GM12891 (cell line): ENCODE data around the gene USP7.
A peak's percentile ranks its signal among the peaks of the same experiment; 100 is the strongest.

Experiments
- DNase-seq: peaks from one replicate; pipeline ENCODE4 v3.0.0; 2011; ENCODE audit warnings: low spot score; ENCODE audit not compliant: insufficient read length
- FAIRE-seq: peaks from 2 replicates; lab custom pipeline; 2011; peaks lifted over from hg19 to GRCh38; lab: Jason Lieb, UNC
- PAX5 ChIP-seq: IDR thresholded peaks from 2 replicates; pipeline ENCODE4 v1.6.1; 2011; ENCODE audit warnings: low read length, moderate library complexity, mild to moderate bottlenecking; ENCODE audit not compliant: insufficient read depth, severe bottlenecking
- POLR2A ChIP-seq: IDR thresholded peaks from 2 replicates; pipeline ENCODE4 v1.6.1; 2011; ENCODE audit warnings: low read depth, low read length, control low read depth
- POLR2AphosphoS5 ChIP-seq: IDR thresholded peaks from 2 replicates; pipeline ENCODE4 v1.6.1; 2011; ENCODE audit warnings: low read depth, low read length, control low read depth
- POU2F2 ChIP-seq: IDR thresholded peaks from 2 replicates; pipeline ENCODE4 v1.6.1; 2011; ENCODE audit warnings: low read depth, mild to moderate bottlenecking, control low read depth, low read length, moderate library complexity
- SPI1 ChIP-seq: IDR thresholded peaks from 2 replicates; pipeline ENCODE4 v1.6.1; 2011; ENCODE audit warnings: low read depth, low read length, control low read depth
- TAF1 ChIP-seq: IDR thresholded peaks from 2 replicates; pipeline ENCODE4 v1.6.1; 2011; ENCODE audit warnings: low read depth, low read length, control low read depth

The USP7 gene

DNA sequence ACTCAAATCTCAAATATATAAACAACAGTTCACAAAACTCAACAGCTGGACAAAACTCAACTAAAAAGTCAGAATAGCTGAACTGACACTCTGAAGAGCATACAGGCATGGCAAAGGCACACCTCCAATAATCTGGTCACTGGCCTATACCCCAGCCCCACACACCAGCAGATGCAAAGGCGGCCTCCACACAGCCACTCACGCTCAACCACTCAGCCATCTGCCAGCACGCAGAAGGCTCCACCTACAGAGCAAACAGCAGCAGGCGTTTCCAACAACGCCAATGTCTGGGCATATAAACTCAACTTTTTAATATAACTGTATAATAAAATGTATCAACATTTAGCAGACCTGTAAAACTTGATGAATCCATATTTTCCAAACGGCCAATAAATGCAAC lies 17.2 kb downstream of the USP7 start:
- TF ChIP-seq TAF1 = no peak
- FAIRE-seq (peak; percentile 20), DNase-seq (no peak)

DNA sequence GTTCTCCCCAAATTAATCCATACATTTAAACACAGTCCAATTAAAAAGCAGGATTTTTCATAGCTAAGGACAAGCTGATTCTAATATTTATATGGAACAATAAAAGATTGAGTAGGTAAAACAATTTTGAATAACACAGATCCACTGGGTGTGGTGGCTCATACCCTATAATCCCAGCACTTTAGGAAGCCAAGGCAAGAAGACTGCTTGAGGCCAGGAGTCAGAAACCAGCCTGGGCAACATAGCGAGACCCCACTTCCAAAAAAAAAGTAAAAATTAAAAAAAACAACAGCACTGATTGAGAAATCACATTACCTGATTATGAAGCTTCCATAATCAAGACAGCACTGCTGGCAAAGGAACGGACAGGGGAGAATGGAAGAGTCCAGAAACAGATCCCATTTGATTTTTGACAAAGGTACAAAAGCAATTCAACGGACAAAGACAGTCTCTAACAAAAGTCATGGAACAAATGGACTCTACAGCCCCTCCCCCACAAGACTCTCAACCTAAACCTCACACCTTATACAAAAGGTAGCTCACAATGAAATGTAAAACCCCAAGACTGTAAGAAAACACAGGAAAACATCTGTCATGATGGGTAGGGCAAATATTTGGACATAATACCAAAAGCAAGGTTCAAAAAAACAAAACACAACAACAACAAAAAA lies 17.9 kb downstream of the USP7 start:
- no peak for DNase-seq
- TF ChIP-seq POLR2AphosphoS5 (no peak), POLR2A (no peak), SPI1 (no peak), POU2F2 (no peak), TAF1 (no peak), PAX5 (no peak)
- FAIRE-seq = no peak

- DNase-seq (no peak), FAIRE-seq (no peak)
- TF ChIP-seq SPI1 (0 out of 2 replicates have a peak, but pooled peaks have one; percentile 24), POLR2A (no peak), POLR2AphosphoS5 (no peak), PAX5 (no peak), TAF1 (no peak)
Measured at GRCh38 chr16:8943966-8944759, 19.5 kb downstream of the USP7 start.

DNA sequence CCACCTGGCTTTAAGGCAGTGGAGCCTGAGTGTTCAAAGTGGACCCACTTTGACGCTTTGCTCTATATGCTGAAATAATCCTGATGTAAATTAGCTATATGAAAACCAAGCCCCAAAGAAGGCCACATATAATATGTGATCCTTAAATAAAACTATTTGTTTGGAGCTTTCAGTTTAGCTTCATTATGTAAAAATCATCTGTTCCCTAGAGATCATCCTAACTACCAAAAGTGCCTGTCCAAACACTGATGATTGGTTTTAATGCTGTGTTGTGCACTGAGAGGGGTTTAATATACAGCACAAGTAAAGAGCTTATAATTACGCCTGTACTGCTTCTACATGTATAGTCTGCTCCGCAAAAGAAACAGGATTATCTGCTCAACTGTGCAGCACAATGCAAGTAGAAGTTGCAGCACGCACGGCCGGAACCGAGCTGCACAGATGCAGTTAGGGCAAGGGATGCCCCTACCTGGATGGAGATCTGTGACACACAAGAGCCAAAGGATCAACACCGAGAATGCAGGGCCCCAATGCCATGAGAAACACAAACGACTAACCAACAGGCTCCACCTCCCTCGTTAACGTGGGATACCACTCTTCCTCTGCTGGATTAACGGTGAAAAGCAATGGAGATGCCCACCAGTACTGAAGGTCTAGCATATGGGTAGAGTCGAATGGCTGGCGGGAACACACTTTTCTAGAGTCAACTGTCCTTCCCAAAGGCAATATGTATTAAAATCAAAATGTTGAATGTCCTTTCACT lies 20.5 kb downstream of the USP7 start:
- TF ChIP-seq SPI1 (no peak), POLR2AphosphoS5 (no peak), POU2F2 (no peak)
- DNase-seq = no peak
- FAIRE-seq = peak; percentile 26

- no peak for FAIRE-seq
- DNase-seq = no peak
- no peak for TF ChIP-seq POLR2A
- TF ChIP-seq SPI1 = no peak
- no peak for TF ChIP-seq TAF1
- TF ChIP-seq POU2F2 = no peak
- TF ChIP-seq PAX5 = no peak
- TF ChIP-seq POLR2AphosphoS5 = no peak
Measured at GRCh38 chr16:8941718-8942344, 21.9 kb downstream of the USP7 start.

- no peak for DNase-seq
- FAIRE-seq = no peak
- no peak for TF ChIP-seq TAF1
- no peak for TF ChIP-seq POLR2AphosphoS5
- no peak for TF ChIP-seq SPI1
- no peak for TF ChIP-seq POU2F2
- no peak for TF ChIP-seq PAX5
- TF ChIP-seq POLR2A = no peak
Measured at GRCh38 chr16:8937803-8938202, 25.9 kb downstream of the USP7 start.

DNA sequence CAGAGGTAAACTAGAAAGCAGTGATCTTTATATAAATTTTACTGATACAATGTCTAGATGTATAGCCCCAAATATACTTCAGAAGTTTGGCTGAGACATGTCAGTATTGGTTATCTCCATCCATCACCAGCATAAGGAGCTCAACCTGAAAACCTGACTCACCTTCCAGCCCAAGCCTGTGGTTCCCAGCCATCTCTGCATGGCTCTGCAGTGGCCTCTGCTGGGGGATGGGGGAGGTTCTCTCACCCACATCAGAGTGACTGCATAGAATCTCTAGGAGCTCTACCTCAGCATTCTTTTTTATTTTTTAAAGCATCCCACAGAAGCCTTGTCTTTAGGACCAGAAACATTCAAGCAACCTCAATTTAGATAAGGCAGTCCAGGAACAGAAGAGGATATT lies 27.3 kb downstream of the USP7 start:
- FAIRE-seq = peak; percentile 41
- DNase-seq = no peak
- TF ChIP-seq POLR2AphosphoS5 (no peak), POU2F2 (no peak), PAX5 (no peak), POLR2A (no peak), SPI1 (no peak), TAF1 (no peak)

GRCh38 chr16:8935989-8936388 lies 27.7 kb downstream of the USP7 start:
- TF ChIP-seq PAX5 (no peak), POLR2A (no peak)
- FAIRE-seq = no peak
- no peak for DNase-seq

DNA sequence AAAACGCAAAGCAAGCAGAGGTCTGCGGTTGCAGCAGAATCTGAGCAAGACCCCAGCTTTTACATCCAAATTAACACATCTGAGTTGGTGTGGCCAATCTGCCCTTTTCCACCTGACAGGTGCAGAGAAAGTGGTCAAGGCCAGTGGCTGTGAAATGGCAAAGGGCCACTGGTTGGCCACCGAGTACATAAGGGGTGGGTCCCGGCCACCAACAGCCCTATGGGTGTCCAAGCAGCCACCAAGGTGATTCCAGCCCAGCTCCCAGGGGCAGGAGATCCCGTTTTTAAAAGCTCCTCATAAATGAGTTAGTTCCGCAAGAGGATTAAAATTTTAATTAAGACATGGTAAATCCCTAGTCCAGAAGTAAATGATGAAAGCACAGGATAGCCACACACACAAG lies 29.1 kb downstream of the USP7 start:
- FAIRE-seq (no peak), DNase-seq (no peak)
- no peak for TF ChIP-seq POLR2A
- TF ChIP-seq SPI1 = no peak
- no peak for TF ChIP-seq PAX5
- TF ChIP-seq POLR2AphosphoS5 = no peak

DNA sequence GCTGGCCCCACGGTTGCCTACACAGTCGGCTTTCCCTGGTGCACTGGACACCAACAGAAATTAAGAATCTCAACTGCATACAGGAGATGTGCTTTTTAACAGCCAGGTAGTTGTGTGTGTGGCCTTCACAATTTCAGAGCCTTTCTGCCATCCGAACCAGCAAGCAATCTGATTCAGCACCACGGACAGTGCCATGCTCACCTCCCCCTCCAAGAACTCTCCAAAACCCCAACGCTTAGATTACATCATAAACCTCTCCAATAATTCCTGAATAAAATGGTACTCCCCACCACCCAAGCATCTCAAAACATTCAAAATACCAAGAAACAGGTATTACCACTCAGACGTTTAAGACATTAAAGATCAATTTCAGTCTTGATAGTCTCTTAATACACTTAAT lies 31.8 kb downstream of the USP7 start:
- DNase-seq (no peak), FAIRE-seq (no peak)

More for the DNA sequence above, 31.8 kb downstream of the USP7 start:
- TF ChIP-seq POLR2AphosphoS5 = no peak
- no peak for TF ChIP-seq TAF1
- no peak for TF ChIP-seq POU2F2
- TF ChIP-seq PAX5 = no peak
- TF ChIP-seq POLR2A = no peak
- TF ChIP-seq SPI1 = no peak
